Effector memory CD4-positive, alpha-beta T cell (primary cell): ENCODE data around the gene CIB2.

Experiments
- DNase-seq, 3 donors: peaks; one replicate each; pipeline ENCODE4 v3.0.0-alpha.2; 2020
- H3K27ac ChIP-seq: 2 replicates; pipeline ENCODE4 v1.7.0; 2013; ENCODE audit warnings: mild to moderate bottlenecking, low read length, moderate library complexity; ENCODE audit not compliant: insufficient read depth, poor library complexity, severe bottlenecking
- H3K27me3 ChIP-seq: replicated peaks from 2 replicates; pipeline ENCODE4 v1.7.0; 2013; ENCODE audit warnings: mild to moderate bottlenecking, low read length; ENCODE audit not compliant: insufficient read depth, control insufficient read depth, poor library complexity, severe bottlenecking
- H3K36me3 ChIP-seq: 2 replicates; pipeline ENCODE4 v1.7.0; 2013; ENCODE audit warnings: mild to moderate bottlenecking, low read length, moderate library complexity; ENCODE audit not compliant: control insufficient read depth, insufficient read depth
- H3K4me1 ChIP-seq: 2 replicates; pipeline ENCODE4 v1.7.0; 2013; ENCODE audit warnings: low read length, mild to moderate bottlenecking; ENCODE audit not compliant: control insufficient read depth, insufficient read depth, poor library complexity, severe bottlenecking
- H3K4me3 ChIP-seq: 2 replicates; pipeline ENCODE4 v1.7.0; 2013; ENCODE audit warnings: low read length, low read depth, mild to moderate bottlenecking; ENCODE audit not compliant: insufficient read depth, poor library complexity, severe bottlenecking
- H3K9me3 ChIP-seq: 2 replicates; pipeline ENCODE4 v1.7.0; 2013; ENCODE audit warnings: mild to moderate bottlenecking, low read length, moderate library complexity; ENCODE audit not compliant: control insufficient read depth

Gene CIB2

DNA sequence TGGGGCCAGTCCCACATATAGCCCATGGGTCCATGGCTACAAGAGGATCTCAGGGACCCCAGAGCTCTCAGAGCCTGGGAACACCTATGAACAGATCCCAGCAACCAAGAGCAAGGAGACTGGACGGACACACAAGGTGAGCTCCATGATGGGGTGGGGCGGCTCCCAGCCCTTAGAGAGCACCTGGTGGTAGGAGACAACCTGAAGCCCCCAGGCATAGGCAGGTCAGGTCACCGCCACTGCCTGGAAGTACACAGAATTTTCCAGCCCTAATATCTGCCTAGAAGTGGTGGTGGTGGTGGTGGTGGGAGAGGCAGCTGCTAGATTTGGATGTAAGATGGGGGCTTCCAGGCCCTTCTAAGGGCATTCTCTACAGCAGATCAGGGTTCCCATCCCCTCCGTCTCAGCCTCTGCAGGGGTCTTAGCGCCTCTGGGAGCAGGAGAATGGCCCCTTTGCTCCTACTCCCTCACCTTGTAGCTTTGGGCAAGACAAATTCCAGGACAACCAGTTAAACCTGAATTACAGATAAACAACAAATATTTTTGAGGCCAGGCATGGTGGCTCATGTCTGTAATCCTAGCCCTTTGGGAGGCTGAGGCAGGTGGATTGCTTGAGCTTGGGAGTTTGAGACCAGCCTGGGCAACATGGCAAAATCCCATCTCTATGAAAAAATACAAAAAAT, 29.7 kb downstream of the CIB2 start:
- H3K27me3 ChIP-seq = no peaks in the 10 kb centered on the region
- H3K27ac ChIP-seq = no peak overlapping the region
- DNase-seq = no peak
- no peak overlapping the region for H3K4me3 ChIP-seq
- peaks cover 39% of the 10 kb centered on the region for H3K4me1 ChIP-seq
- H3K9me3 ChIP-seq = no peaks in the 10 kb centered on the region
- no peaks in the 10 kb centered on the region for H3K36me3 ChIP-seq

DNA sequence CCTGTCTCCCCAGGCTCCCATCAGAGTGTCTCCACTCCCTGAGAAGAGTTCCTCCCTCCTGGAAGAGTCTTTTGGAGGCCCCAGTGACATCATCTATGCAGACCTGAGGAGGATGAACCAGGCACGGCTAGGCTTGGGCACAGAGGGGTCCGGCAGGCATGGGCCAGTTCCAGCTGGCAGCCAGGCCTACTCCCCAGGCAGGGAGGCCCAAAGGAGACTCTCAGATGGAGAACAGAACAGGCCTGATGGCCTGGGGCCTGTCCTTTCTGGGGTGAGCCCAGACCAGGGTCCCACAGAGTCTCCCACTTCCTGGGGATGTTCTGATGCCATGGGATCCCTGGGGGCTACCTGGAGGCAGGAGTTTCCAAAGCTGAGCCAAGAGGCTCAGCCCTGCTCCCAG, 30.4 kb downstream of the CIB2 start:
- Histone ChIP-seq H3K9me3 (no peaks in the 10 kb centered on the region), H3K27me3 (no peaks in the 10 kb centered on the region), H3K27ac (no peak overlapping the region), H3K4me1 (peaks cover 36% of the 10 kb centered on the region), H3K4me3 (no peak overlapping the region), H3K36me3 (no peaks in the 10 kb centered on the region)
- DNase-seq = no peak

DNA sequence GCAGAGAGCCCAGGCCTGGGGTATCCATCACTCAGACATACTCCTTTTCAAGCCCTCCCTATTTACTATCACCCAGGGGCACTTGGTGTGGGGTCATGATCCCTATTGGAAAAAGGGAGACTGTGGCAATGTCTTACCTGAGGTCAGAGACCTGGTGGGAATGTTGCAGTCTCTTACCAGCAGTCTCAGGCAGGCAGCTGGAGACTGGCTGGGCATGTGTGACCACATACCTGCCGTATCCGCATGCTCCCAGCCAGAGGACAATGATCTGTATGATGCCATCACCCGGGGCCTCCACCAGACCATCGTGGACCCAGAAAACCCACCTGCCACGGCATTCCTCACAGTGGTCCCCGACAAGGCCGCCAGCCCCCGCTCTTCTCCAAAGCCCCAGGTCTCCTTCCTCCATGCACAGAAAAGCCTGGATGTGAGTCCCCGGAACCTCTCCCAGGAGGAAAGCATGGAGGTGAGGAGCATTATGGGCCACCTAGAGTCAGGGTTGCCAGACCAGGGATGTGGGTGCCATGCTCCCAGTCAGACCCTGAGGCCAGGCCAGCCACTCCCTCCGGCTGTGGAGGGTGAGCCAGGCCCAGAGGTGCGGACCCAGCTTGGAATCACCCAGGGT, 33.0 kb downstream of the CIB2 start:
- H3K27me3 ChIP-seq = no peaks in the 10 kb centered on the region
- H3K4me1 ChIP-seq = peaks cover 10% of the 10 kb centered on the region
- no peaks in the 10 kb centered on the region for H3K36me3 ChIP-seq
- no peak overlapping the region for H3K4me3 ChIP-seq
- H3K9me3 ChIP-seq = no peaks in the 10 kb centered on the region
- DNase-seq = no peak
- H3K27ac ChIP-seq = no peak overlapping the region

DNA sequence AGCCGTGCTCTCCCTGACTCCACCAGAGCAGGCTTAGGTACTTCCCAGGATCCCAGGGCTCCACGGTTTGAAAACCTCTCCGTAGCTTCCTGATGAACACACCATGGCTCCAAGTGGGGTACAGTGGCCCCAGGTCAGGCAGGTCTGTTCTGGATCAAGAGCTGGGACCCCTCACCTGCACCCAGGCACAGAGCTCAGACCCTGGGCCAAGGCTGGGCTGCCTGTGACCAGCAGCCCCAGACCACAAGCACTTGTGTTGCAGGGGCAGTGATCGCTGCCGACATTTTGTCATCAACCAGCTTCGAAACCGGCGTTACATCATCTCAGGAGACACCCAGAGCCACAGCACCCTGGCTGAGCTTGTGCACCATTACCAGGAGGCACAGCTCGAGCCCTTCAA, 33.6 kb downstream of the CIB2 start:
- no peaks in the 10 kb centered on the region for H3K9me3 ChIP-seq
- no peaks in the 10 kb centered on the region for H3K27me3 ChIP-seq
- H3K27ac ChIP-seq = no peak overlapping the region
- H3K4me3 ChIP-seq = no peak overlapping the region
- no peaks in the 10 kb centered on the region for H3K36me3 ChIP-seq
- no peak for DNase-seq
- H3K4me1 ChIP-seq = peaks cover 4% of the 10 kb centered on the region

DNA sequence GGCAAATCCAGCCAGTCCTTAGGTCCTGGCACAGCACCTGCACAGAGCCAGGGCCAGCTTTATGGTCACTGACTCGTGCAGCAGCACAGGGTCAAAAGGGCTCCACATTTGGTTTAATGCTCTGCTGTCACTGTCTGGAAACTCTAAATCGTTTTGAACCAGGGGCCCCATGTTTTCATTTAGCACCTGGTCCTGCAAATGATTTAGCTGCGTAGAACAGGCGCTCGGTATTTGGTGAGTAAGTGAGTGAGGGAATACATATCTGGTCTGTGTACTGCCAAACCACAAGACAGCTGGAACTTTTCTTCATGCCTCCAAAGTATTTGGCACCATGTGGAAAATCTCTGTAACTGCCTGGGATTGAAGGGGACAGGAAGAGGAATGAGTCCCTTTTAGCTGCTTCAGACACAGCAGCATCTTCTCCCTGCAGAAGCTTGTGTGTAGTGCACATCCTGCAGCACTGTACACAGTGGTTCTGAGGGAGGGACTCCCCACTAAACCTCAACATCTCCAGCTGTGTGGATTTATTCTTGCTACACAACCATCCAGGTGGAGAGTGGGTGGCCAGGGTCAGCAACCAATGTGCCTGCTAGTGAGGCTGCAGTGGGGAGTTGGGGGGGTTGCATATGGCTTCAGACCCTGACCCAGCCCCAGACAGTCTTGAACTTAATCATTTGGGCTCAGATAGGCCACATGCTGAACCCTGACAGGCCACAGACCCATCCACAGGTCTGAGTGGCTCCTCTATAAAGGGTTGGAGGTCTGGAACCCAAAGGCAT, 37.8 kb downstream of the CIB2 start:
- Histone ChIP-seq H3K36me3 (no peaks in the 10 kb centered on the region), H3K27me3 (no peaks in the 10 kb centered on the region), H3K9me3 (no peaks in the 10 kb centered on the region), H3K4me1 (no peaks in the 10 kb centered on the region), H3K4me3 (no peak overlapping the region), H3K27ac (no peak overlapping the region)
- no peak for DNase-seq

DNA sequence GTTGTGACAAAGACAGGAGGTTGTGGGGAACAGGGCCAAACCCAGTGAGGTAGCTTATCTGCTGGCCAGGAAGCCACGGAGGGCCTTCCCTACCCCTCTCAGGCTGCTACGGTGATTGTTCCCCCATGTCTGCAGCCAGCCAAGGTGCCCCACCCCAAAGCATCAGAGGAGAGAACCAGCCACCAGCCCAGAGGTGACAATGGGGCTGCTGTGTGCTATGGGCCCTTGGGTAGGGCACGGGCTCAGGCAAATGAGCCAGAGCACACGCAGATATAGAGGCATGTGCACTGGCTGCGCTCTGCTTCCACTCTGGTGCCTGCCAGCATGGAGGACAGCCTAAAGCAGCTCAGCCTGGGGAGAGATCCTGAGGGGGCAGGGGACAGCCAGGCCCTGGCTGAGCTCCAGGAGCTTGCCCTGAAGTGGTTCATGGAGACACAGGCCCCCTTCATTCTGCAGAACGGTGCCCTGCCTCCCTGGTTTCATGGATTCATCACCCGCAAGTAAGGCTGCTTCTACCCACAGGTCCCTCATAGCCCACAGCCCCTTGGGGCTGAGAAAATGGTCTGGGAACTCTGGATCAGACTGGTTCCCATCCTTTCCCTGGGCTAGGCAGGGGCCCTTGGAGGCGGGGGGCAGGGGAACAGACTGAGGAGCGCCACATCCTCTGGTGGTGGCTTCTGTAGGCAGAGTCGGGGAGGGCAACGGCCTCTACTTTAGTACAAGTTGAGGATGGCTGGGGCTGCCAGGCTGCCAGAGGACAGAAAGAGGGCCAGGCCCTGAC, 38.8 kb downstream of the CIB2 start, which contains the start of gene SH2D7:
SH2D7 (plus strand) TSS at position 301 of the 781 bp plus-strand sequence; CDS start at position 325, 24 bp downstream.
- H3K27me3 ChIP-seq = no peaks in the 10 kb centered on the region
- H3K4me1 ChIP-seq = no peaks in the 10 kb centered on the region
- no peak for DNase-seq
- H3K27ac ChIP-seq = no peak within 1 kb of the TSS
- H3K9me3 ChIP-seq = no peaks in the 10 kb centered on the region
- no peak within 1 kb of the TSS for H3K4me3 ChIP-seq
- H3K36me3 ChIP-seq = no peaks in the 10 kb centered on the region

DNA sequence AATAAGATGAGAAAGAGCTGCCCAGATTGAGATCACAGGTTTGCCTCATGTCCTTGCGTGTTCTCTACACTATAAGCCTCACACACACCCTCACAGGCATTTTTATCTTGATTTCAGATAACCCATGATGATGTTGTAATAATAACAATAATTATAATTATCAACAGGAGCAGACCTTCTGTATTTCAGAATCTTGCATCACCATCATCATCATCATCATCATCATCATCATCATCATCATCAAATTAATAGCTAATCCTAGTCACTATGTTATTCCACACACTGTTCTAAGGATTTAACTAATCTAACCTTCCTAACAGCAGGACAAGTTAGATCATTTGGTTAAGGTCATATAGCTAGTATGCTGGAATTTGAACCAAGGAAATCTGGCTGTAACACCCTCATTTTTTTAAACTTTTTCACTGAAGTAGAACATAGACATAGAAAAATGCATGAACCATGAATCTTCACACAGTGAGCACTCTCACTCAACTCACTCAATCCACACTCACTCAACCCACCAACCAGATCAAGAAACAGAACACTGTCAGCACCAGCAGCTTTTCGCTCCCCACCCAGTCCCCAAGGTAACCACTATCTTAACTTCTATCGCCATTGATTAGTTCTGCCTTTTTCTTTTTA, 40.7 kb downstream of the CIB2 start:
- Histone ChIP-seq H3K4me3 (no peak overlapping the region), H3K27ac (no peak overlapping the region), H3K4me1 (no peaks in the 10 kb centered on the region), H3K27me3 (no peaks in the 10 kb centered on the region), H3K9me3 (no peaks in the 10 kb centered on the region), H3K36me3 (no peaks in the 10 kb centered on the region)
- DNase-seq = no peak

DNA sequence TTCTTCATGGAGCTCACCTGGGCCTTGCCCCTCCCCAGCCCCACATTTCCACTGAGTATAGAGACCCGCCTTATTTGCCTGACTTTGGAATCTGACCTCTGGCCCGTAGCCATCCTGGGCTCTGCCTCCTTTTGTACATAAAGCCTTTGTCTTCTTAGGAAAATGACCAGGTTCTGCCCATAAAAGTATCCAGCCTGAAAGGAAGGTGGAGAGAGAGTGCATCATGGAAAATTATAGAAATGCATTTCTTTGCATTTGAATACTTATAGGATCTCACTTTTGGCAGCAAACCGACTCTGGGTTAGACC, 42.5 kb downstream of the CIB2 start:
- Histone ChIP-seq H3K27me3 (no peaks in the 10 kb centered on the region), H3K4me3 (no peak overlapping the region), H3K9me3 (no peaks in the 10 kb centered on the region), H3K36me3 (no peaks in the 10 kb centered on the region), H3K4me1 (no peaks in the 10 kb centered on the region), H3K27ac (no peak overlapping the region)
- no peak for DNase-seq

DNA sequence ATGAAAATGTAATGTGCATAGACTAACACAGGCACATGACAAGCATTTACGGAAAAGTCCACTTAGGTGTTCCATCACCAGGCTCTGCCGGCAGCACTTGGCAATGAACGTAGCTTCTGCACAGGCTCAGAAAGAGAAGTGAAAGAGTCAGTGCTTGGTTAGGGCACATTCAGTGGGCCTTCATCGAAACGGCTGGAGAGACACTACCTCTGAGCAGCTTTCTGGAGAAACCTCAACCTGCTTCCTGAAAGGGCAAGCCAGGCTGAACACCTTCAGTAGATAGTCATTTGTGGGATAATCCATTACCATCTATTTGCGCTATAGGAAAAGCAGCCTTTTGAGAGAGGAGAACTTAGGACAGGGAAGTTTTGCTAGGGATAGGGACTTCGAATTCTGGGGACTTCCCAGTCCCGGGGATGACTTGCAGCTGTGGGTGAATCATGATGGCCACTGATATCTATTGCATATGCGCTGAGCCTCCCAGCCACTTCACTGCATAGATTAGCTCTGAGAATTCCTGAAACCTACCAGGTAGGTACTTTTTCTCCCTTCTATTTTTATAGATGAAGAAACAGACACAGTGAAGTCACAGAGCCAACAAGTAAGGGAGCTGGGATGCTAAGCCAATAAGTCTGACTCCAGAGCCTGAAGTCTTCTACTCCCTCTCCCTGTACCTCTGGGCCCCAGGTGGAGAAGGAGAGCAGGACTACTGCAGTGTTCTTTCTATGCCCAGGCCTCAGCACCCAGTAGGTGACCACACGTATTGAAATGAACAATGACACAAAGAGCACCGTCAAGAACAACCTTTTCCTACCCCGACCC, 43.1 kb downstream of the CIB2 start:
- no peak overlapping the region for H3K27ac ChIP-seq
- no peak for DNase-seq
- no peaks in the 10 kb centered on the region for H3K36me3 ChIP-seq
- H3K9me3 ChIP-seq = no peaks in the 10 kb centered on the region
- H3K4me3 ChIP-seq = no peak overlapping the region
- H3K27me3 ChIP-seq = no peaks in the 10 kb centered on the region
- no peaks in the 10 kb centered on the region for H3K4me1 ChIP-seq
